Measurements from ENCODE around the gene RAD21L1. TPM values are rescaled to one million over a fixed set of nuclear protein-coding genes. Genes with fewer than 3 reads are reported as not detected.

Gene RAD21L1
- total RNA-seq, 2 experiments from 2014 or later: 0.48 TPM; not detected in 1

GRCh38 chr20:1291191-1291741 lies 65.4 kb downstream of the RAD21L1 start:
- ATAC-seq (ENCODE audit: low read depth) (no peak), DNase-seq (no peak)
- H3K27me3 Mint-ChIP-seq: no peaks in the 10 kb centered on the region
- no peaks in the 10 kb centered on the region for H3K9me3 Mint-ChIP-seq
- peaks cover 25% of the 10 kb centered on the region for H3K4me1 Mint-ChIP-seq
- POLR2A ChIA-PET: no interaction called here
- H3K27ac Mint-ChIP-seq: peak overlapping the region; percentile 15
- peaks cover 15% of the 10 kb centered on the region for H3K36me3 Mint-ChIP-seq
- H3K4me3 Mint-ChIP-seq: no peak overlapping the region

GRCh38 chr20:1292620-1293019 lies 66.8 kb downstream of the RAD21L1 start:
- ATAC-seq (ENCODE audit: low read depth): no peak
- POLR2A ChIA-PET: no interaction called here
- H3K9me3 Mint-ChIP-seq: no peaks in the 10 kb centered on the region
- H3K27ac Mint-ChIP-seq: no peak overlapping the region
- H3K27me3 Mint-ChIP-seq: no peaks in the 10 kb centered on the region
- no peak overlapping the region for H3K4me3 Mint-ChIP-seq
- H3K4me1 Mint-ChIP-seq: peaks cover 11% of the 10 kb centered on the region
- peaks cover 9% of the 10 kb centered on the region for H3K36me3 Mint-ChIP-seq
- no peak for DNase-seq

- no peaks in the 10 kb centered on the region for H3K9me3 Mint-ChIP-seq
- H3K36me3 Mint-ChIP-seq: peaks cover 10% of the 10 kb centered on the region
- DNase-seq: no peak
- no peak overlapping the region for H3K27ac Mint-ChIP-seq
- H3K27me3 Mint-ChIP-seq: no peaks in the 10 kb centered on the region
- POLR2A ChIA-PET: no interaction called here
- H3K4me3 Mint-ChIP-seq: no peak overlapping the region
- no peak for ATAC-seq (ENCODE audit: low read depth)
- peaks cover 13% of the 10 kb centered on the region for H3K4me1 Mint-ChIP-seq
These were observed 68.0 kb downstream of the RAD21L1 start for GRCh38 chr20:1293641-1294379.

GRCh38 chr20:1294497-1294896 lies 68.7 kb downstream of the RAD21L1 start:
- H3K27ac Mint-ChIP-seq: no peak overlapping the region
- H3K4me3 Mint-ChIP-seq: no peak overlapping the region

GRCh38 chr20:1295276-1295930 lies 69.6 kb downstream of the RAD21L1 start:
- Mint-ChIP-seq H3K27me3 (no peaks in the 10 kb centered on the region), H3K4me1 (peaks cover 26% of the 10 kb centered on the region), H3K36me3 (peaks cover 10% of the 10 kb centered on the region), H3K27ac (no peak overlapping the region), H3K9me3 (no peaks in the 10 kb centered on the region), H3K4me3 (no peak overlapping the region)
- ATAC-seq (ENCODE audit: low read depth) (no peak), DNase-seq (no peak)
- POLR2A ChIA-PET: no interaction called here

More at GRCh38 chr20:1294497-1294896, 68.7 kb downstream of the RAD21L1 start:
- Mint-ChIP-seq H3K36me3 (peaks cover 11% of the 10 kb centered on the region), H3K9me3 (no peaks in the 10 kb centered on the region), H3K27me3 (no peaks in the 10 kb centered on the region), H3K4me1 (peaks cover 20% of the 10 kb centered on the region)
- DNase-seq (no peak), ATAC-seq (ENCODE audit: low read depth) (no peak)
- POLR2A ChIA-PET: no interaction called here

- POLR2A ChIA-PET: no interaction called here
- ATAC-seq (ENCODE audit: low read depth): no peak
- Mint-ChIP-seq H3K9me3 (no peaks in the 10 kb centered on the region), H3K27me3 (no peaks in the 10 kb centered on the region), H3K4me3 (no peak overlapping the region), H3K27ac (no peak overlapping the region), H3K4me1 (peaks cover 29% of the 10 kb centered on the region), H3K36me3 (peaks cover 14% of the 10 kb centered on the region)
- DNase-seq: no peak
These were observed 70.3 kb downstream of the RAD21L1 start for GRCh38 chr20:1296117-1296610.

- no peak for ATAC-seq (ENCODE audit: low read depth)
- no peak for DNase-seq
- Mint-ChIP-seq H3K36me3 (peaks cover 14% of the 10 kb centered on the region), H3K4me3 (no peak overlapping the region), H3K4me1 (peaks cover 29% of the 10 kb centered on the region), H3K27me3 (no peaks in the 10 kb centered on the region), H3K9me3 (no peaks in the 10 kb centered on the region), H3K27ac (no peak overlapping the region)
- POLR2A ChIA-PET: no interaction called here
These were observed 71.1 kb downstream of the RAD21L1 start for GRCh38 chr20:1296922-1297321.

- no peak for ATAC-seq (ENCODE audit: low read depth)
- Mint-ChIP-seq H3K4me3 (no peak overlapping the region), H3K4me1 (peaks cover 30% of the 10 kb centered on the region), H3K36me3 (peaks cover 14% of the 10 kb centered on the region), H3K9me3 (no peaks in the 10 kb centered on the region), H3K27ac (no peak overlapping the region), H3K27me3 (no peaks in the 10 kb centered on the region)
- DNase-seq: no peak
- POLR2A ChIA-PET: interaction anchor here (0.7 to 0.8 kb wide), 2 partner anchors 8 to 11 kb away, joined by 3 read pairs; no protein-coding TSS in a partner anchor
These were observed 71.6 kb downstream of the RAD21L1 start for GRCh38 chr20:1297486-1297885.

GRCh38 chr20:1298166-1298565 lies 72.3 kb downstream of the RAD21L1 start:
- H3K36me3 Mint-ChIP-seq: peaks cover 14% of the 10 kb centered on the region
- H3K9me3 Mint-ChIP-seq: no peaks in the 10 kb centered on the region
- POLR2A ChIA-PET: interaction anchor here (0.8 kb wide), 1 partner anchor 9 kb away, joined by 3 read pairs; no protein-coding TSS in a partner anchor
- no peaks in the 10 kb centered on the region for H3K27me3 Mint-ChIP-seq
- no peak overlapping the region for H3K4me3 Mint-ChIP-seq
- no peak overlapping the region for H3K27ac Mint-ChIP-seq
- ATAC-seq (ENCODE audit: low read depth) (no peak), DNase-seq (no peak)
- H3K4me1 Mint-ChIP-seq: peaks cover 31% of the 10 kb centered on the region

- Mint-ChIP-seq H3K4me3 (peak overlapping the region; percentile 16), H3K27me3 (no peaks in the 10 kb centered on the region), H3K9me3 (no peaks in the 10 kb centered on the region), H3K4me1 (peaks cover 28% of the 10 kb centered on the region), H3K36me3 (peaks cover 14% of the 10 kb centered on the region), H3K27ac (peak overlapping the region; percentile 32)
- no peak for ATAC-seq (ENCODE audit: low read depth)
- no peak for DNase-seq
- POLR2A ChIA-PET: interaction anchor here (1.3 kb wide), 1 partner anchor 32 kb away, joined by 5 read pairs; no protein-coding TSS in a partner anchor
These were observed 73.2 kb downstream of the RAD21L1 start for GRCh38 chr20:1298888-1299511.

- Mint-ChIP-seq H3K27me3 (no peaks in the 10 kb centered on the region), H3K4me1 (peaks cover 28% of the 10 kb centered on the region), H3K4me3 (peak overlapping the region; percentile 55), H3K27ac (peak overlapping the region; percentile 32), H3K36me3 (peaks cover 14% of the 10 kb centered on the region), H3K9me3 (no peaks in the 10 kb centered on the region)
- ATAC-seq (ENCODE audit: low read depth) (no peak), DNase-seq (no peak)
- POLR2A ChIA-PET: interaction anchor here (1.3 kb wide), 1 partner anchor 32 kb away, joined by 5 read pairs; no protein-coding TSS in a partner anchor
These were observed 73.7 kb downstream of the RAD21L1 start for GRCh38 chr20:1299522-1299921.

GRCh38 chr20:1300083-1300840 lies 74.4 kb downstream of the RAD21L1 start:
- Mint-ChIP-seq H3K4me3 (peak overlapping the region; percentile 86), H3K4me1 (peaks cover 28% of the 10 kb centered on the region), H3K9me3 (no peaks in the 10 kb centered on the region), H3K27ac (peak overlapping the region; percentile 97), H3K36me3 (peaks cover 14% of the 10 kb centered on the region), H3K27me3 (no peaks in the 10 kb centered on the region)
- ATAC-seq (ENCODE audit: low read depth) (peak; percentile 6), DNase-seq (no peak)
- POLR2A ChIA-PET: interaction anchor here (0.7 to 1.7 kb wide), 7 partner anchors 14 to 166 kb away, joined by 3 to 12 read pairs (median 3); partner anchors contain the start of genes NSFL1C and SNPH
